ENCODE measurements around the gene TEKTIP1.

The TEKTIP1 gene

GRCh38 chr19:3526507-3527237 lies 12.3 kb upstream of the TEKTIP1 start:
- TF ChIP-seq EZH2 (IDR thresholded peaks at IDR 0.05; ENCODE audit: borderline replicate concordance, low read depth, low read length, severe bottlenecking) (no peak), CTCF (IDR thresholded peaks at IDR 0.05; ENCODE audit: borderline replicate concordance, extremely low read depth, low read length, poor library complexity, severe bottlenecking) (peak; percentile 31)
- H3K4me2 ChIP-seq (ENCODE audit: insufficient read depth, low read length): no peak overlapping the region
- H3K9ac ChIP-seq (ENCODE audit: low read depth, low read length): no peak overlapping the region
- DNase-seq (no peak), ATAC-seq (ENCODE audit: insufficient read depth, low read depth) (no peak)
- H3K36me3 ChIP-seq (ENCODE audit: insufficient read depth, low read length): peaks cover 87% of the 10 kb centered on the region
- no peaks in the 10 kb centered on the region for H3K27me3 ChIP-seq (ENCODE audit: insufficient read depth, low read length, poor library complexity)
- no peak overlapping the region for H3K27ac ChIP-seq (ENCODE audit: low read length)
- peaks cover 48% of the 10 kb centered on the region for H4K20me1 ChIP-seq (ENCODE audit: insufficient read depth, low read length)
- H3K79me2 ChIP-seq (ENCODE audit: insufficient read depth, low read length): peaks cover 22% of the 10 kb centered on the region
- no peak overlapping the region for H2AFZ ChIP-seq (ENCODE audit: low read depth, low read length)
- H3K4me1 ChIP-seq (ENCODE audit: insufficient read depth, low read length): no peaks in the 10 kb centered on the region
- H3K9me3 ChIP-seq (ENCODE audit: insufficient read depth, low read length, severe bottlenecking): no peaks in the 10 kb centered on the region
- H3K4me3 ChIP-seq (ENCODE audit: low read depth in 1 of 2, low read length in 2 of 2): no peak overlapping the region

GRCh38 chr19:3527238-3527910 lies 11.6 kb upstream of the TEKTIP1 start:
- Histone ChIP-seq H3K9me3 (ENCODE audit: insufficient read depth, low read length, severe bottlenecking) (no peaks in the 10 kb centered on the region), H3K27ac (ENCODE audit: low read length) (no peak overlapping the region), H3K79me2 (ENCODE audit: insufficient read depth, low read length) (peaks cover 15% of the 10 kb centered on the region), H3K4me1 (ENCODE audit: insufficient read depth, low read length) (no peaks in the 10 kb centered on the region), H3K4me2 (ENCODE audit: insufficient read depth, low read length) (no peak overlapping the region), H2AFZ (ENCODE audit: low read depth, low read length) (no peak overlapping the region), H3K9ac (ENCODE audit: low read depth, low read length) (no peak overlapping the region), H4K20me1 (ENCODE audit: insufficient read depth, low read length) (peaks cover 42% of the 10 kb centered on the region), H3K4me3 (ENCODE audit: low read depth in 1 of 2, low read length in 2 of 2) (no peak overlapping the region), H3K27me3 (ENCODE audit: insufficient read depth, low read length, poor library complexity) (no peaks in the 10 kb centered on the region), H3K36me3 (ENCODE audit: insufficient read depth, low read length) (peaks cover 87% of the 10 kb centered on the region)
- ATAC-seq (ENCODE audit: insufficient read depth, low read depth) (no peak), DNase-seq (no peak)
- TF ChIP-seq CTCF (IDR thresholded peaks at IDR 0.05; ENCODE audit: borderline replicate concordance, extremely low read depth, low read length, poor library complexity, severe bottlenecking) (no peak), EZH2 (IDR thresholded peaks at IDR 0.05; ENCODE audit: borderline replicate concordance, low read depth, low read length, severe bottlenecking) (no peak)

- no peak overlapping the region for H3K27ac ChIP-seq (ENCODE audit: low read length)
- no peak overlapping the region for H3K9ac ChIP-seq (ENCODE audit: low read depth, low read length)
- H3K4me2 ChIP-seq (ENCODE audit: insufficient read depth, low read length): no peak overlapping the region
- no peak for TF ChIP-seq EZH2 (IDR thresholded peaks at IDR 0.05; ENCODE audit: borderline replicate concordance, low read depth, low read length, severe bottlenecking)
- TF ChIP-seq CTCF (IDR thresholded peaks at IDR 0.05; ENCODE audit: borderline replicate concordance, extremely low read depth, low read length, poor library complexity, severe bottlenecking): no peak
- no peak overlapping the region for H2AFZ ChIP-seq (ENCODE audit: low read depth, low read length)
- peaks cover 8% of the 10 kb centered on the region for H3K79me2 ChIP-seq (ENCODE audit: insufficient read depth, low read length)
- peaks cover 87% of the 10 kb centered on the region for H3K36me3 ChIP-seq (ENCODE audit: insufficient read depth, low read length)
- ATAC-seq (ENCODE audit: insufficient read depth, low read depth) (no peak), DNase-seq (no peak)
- peaks cover 42% of the 10 kb centered on the region for H4K20me1 ChIP-seq (ENCODE audit: insufficient read depth, low read length)
- H3K4me1 ChIP-seq (ENCODE audit: insufficient read depth, low read length): no peaks in the 10 kb centered on the region
- H3K4me3 ChIP-seq (ENCODE audit: low read depth in 1 of 2, low read length in 2 of 2): no peak overlapping the region
- no peaks in the 10 kb centered on the region for H3K9me3 ChIP-seq (ENCODE audit: insufficient read depth, low read length, severe bottlenecking)
- no peaks in the 10 kb centered on the region for H3K27me3 ChIP-seq (ENCODE audit: insufficient read depth, low read length, poor library complexity)
Observed at GRCh38 chr19:3528080-3528479, 10.9 kb upstream of the TEKTIP1 start.
